RWPE2 (cell line): ENCODE measurements around the gene FOXL1.
A peak's percentile ranks its signal among the peaks of the same experiment; 100 is the strongest.

ENCODE experiments used
- ATAC-seq: fragments of 200-7000 bp; cut with Tn5 transposase; 3 replicates; pipeline ENCODE4 v1.9.1; 2021; ENCODE audit warnings: low read depth
- DNase-seq: peaks from one replicate; pipeline ENCODE4 v3.0.0-alpha.2; 2020; ENCODE audit warnings: low spot score
- H3K27ac ChIP-seq: fragments of 450-650 bp; 2 replicates; pipeline ENCODE4 v1.5.1; 2017; ENCODE audit warnings: mild to moderate bottlenecking; ENCODE audit not compliant: poor library complexity, severe bottlenecking
- H3K27me3 ChIP-seq: fragments of 250-450 bp; sonication (Bioruptor Pico); 2 replicates; pipeline ENCODE4 v1.5.1; 2021; ENCODE audit warnings: mild to moderate bottlenecking, moderate library complexity; ENCODE audit not compliant: insufficient read depth, poor library complexity, severe bottlenecking
- H3K36me3 ChIP-seq: fragments of 250-450 bp; sonication (Bioruptor Pico); 2 replicates; pipeline ENCODE4 v1.5.1; 2020; ENCODE audit warnings: low read depth, mild to moderate bottlenecking, moderate library complexity
- H3K4me1 ChIP-seq: fragments of 250-450 bp; sonication (Bioruptor Pico); 2 replicates; pipeline ENCODE4 v1.5.1; 2021; ENCODE audit warnings: mild to moderate bottlenecking, moderate library complexity; ENCODE audit not compliant: insufficient read depth, poor library complexity, severe bottlenecking
- H3K4me3 ChIP-seq: fragments of 250-450 bp; sonication (Bioruptor Pico); 2 replicates; pipeline ENCODE4 v1.5.1; 2021; ENCODE audit warnings: mild to moderate bottlenecking, moderate library complexity; ENCODE audit not compliant: severe bottlenecking
- H3K9me3 ChIP-seq: fragments of 250-450 bp; sonication (Bioruptor Pico); 2 replicates; pipeline ENCODE4 v1.5.1; 2021; ENCODE audit warnings: mild to moderate bottlenecking, moderate library complexity; ENCODE audit not compliant: severe bottlenecking
- CTCF ChIP-seq: fragments of 450-650 bp; IDR thresholded peaks from one replicate; pipeline ENCODE4 v1.5.1; 2017; ENCODE audit warnings: mild to moderate bottlenecking, moderate library complexity; ENCODE audit not compliant: poor library complexity, severe bottlenecking

The FOXL1 gene

GRCh38 chr16:86576591-86577313 lies 1.6 kb upstream of the FOXL1 start:
- Histone ChIP-seq H3K4me3 (peak overlapping the region; percentile 76), H3K4me1 (peaks cover 16% of the 10 kb centered on the region), H3K36me3 (no peaks in the 10 kb centered on the region), H3K9me3 (no peaks in the 10 kb centered on the region), H3K27me3 (no peaks in the 10 kb centered on the region), H3K27ac (peak overlapping the region; percentile 83)
- DNase-seq, result no peak
- ATAC-seq, result peak; percentile 9; the same call in 1 of the 3 replicates
- no peak for TF ChIP-seq CTCF

- TF ChIP-seq CTCF, result no peak
These were observed 906 bp upstream of the FOXL1 start for GRCh38 chr16:86577314-86577971.

GRCh38 chr16:86578611-86579267 lies 390 bp downstream of the FOXL1 start:
- H3K36me3 ChIP-seq, result no peaks in the 10 kb centered on the region
- no peaks in the 10 kb centered on the region for H3K27me3 ChIP-seq
- H3K4me1 ChIP-seq, result peaks cover 16% of the 10 kb centered on the region
- H3K27ac ChIP-seq, result peak overlapping the region; percentile 83
- no peak for TF ChIP-seq CTCF
- peak; percentile 63 for ATAC-seq
- H3K9me3 ChIP-seq, result no peaks in the 10 kb centered on the region
- no peak for DNase-seq
- peak overlapping the region; percentile 32 for H3K4me3 ChIP-seq

More at GRCh38 chr16:86577314-86577971, 906 bp upstream of the FOXL1 start:
- Histone ChIP-seq H3K27me3 (no peaks in the 10 kb centered on the region), H3K36me3 (no peaks in the 10 kb centered on the region), H3K27ac (peak overlapping the region; percentile 83), H3K4me1 (peaks cover 16% of the 10 kb centered on the region), H3K4me3 (peak overlapping the region; percentile 76), H3K9me3 (no peaks in the 10 kb centered on the region)
- ATAC-seq (no peak), DNase-seq (no peak)

- H3K4me3 ChIP-seq, result peak overlapping the region; percentile 32
- H3K9me3 ChIP-seq, result no peaks in the 10 kb centered on the region
- no peak for ATAC-seq
- no peak for DNase-seq
- H3K4me1 ChIP-seq, result peaks cover 16% of the 10 kb centered on the region
- H3K36me3 ChIP-seq, result no peaks in the 10 kb centered on the region
- H3K27ac ChIP-seq, result peak overlapping the region; percentile 83
- TF ChIP-seq CTCF, result no peak
- no peaks in the 10 kb centered on the region for H3K27me3 ChIP-seq
These were observed 1.1 kb downstream of the FOXL1 start for GRCh38 chr16:86579268-86580062.
